Right renal cortex interstitium (tissue), 3 donors: ENCODE results near the gene KLHL25. TPM values are rescaled to one million over a fixed set of nuclear protein-coding genes. Genes with fewer than 3 reads are reported as not detected.
"Not testable (repeated sequence)": the region's sequence is repeated elsewhere in the genome, so short reads cannot be mapped to it uniquely, and the experiment has no call there.

Source experiments
- DNase-seq, 3 donors: peaks; one replicate each; pipeline ENCODE4 v3.0.0-alpha.2; 2013; ENCODE audit warnings: low read depth in 3 of 3, low spot score in 2 of 3
- polyA plus RNA-seq, 3 donors: library from polyadenylated mRNA; unstranded; fragments of 120-200 nt; gene quantifications; one replicate each; pipeline ENCODE4 v1.2.1, GENCODE V29; 2013; ENCODE audit not compliant: insufficient read length in 3 of 3

The KLHL25 gene
- 10 to 100 TPM in 1 of 3 donors, 1 to 10 TPM in 2; 9.2 to 10.9 (median 9.5) TPM for polyA plus RNA-seq

GRCh38 chr15:85794598-85795336 is at the start of gene KLHL25:
Gene KLHL25 (minus strand): TSS chr15:85794925. CDS start chr15:85769810, 25,115 bp downstream.
- peak; percentile 74 to 89 (median 81) for DNase-seq

- DNase-seq = no peak
Observed at GRCh38 chr15:85840802-85841152, 46.1 kb upstream of the KLHL25 start.

DNA sequence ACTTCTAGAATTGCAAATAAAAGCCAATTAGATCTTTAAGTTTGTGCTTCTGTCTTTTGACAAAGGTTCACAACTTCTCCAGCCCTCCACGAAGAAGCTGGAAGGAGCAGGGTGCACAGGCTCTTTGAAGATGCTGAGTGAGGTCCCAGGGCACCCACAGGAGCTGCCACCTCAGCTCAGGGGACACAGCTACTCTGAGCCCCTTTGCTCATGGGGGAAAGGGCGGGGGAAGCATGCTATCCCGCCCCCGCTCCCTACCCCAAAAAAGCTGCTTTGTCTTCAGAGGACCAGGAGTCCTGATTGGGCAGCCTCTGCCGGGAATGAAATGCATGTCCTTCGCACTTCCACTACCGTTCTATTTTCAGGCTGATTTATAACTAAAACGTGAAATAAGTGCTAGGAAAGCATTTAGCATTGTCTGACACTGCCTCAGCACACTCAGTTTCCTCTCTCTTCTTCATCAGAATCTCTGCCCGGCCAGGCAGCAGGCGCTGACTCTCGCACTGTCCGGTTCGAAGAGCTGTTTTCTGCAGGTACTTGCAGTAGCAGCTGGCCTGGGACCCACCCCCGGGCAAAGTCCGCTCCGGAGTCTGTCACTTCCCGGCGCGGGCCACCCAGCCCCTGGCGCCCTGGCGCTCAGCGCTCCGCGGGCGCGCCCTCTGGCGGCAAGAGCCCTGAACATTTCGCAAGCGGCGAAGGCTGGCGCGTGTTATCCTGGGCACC is 45.5 kb upstream of the KLHL25 start:
- DNase-seq = peak; percentile 56 to 72 (median 69)

DNA sequence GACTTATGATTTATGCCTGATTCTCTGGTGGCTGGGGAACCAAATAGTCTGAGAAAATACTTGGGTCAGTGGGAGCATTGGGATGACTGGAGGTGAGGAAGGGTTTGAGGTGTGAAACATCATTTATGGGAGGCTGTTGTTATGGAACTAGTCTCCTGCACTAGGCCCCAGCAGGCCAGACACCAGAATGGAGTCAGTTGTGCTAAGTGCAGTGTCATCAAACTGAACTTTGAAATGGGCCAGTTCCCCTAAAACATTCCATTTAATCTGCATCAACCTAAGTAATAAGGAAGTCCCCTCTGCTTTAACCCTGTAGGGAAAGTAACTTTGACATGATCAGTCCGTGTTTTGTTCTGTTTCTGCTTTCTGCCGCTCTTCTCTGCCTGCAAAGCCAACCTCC is 44.9 kb upstream of the KLHL25 start:
- no peak for DNase-seq

- DNase-seq = no peak
Observed at GRCh38 chr15:85838655-85839054, 43.9 kb upstream of the KLHL25 start.

- no peak for DNase-seq
Observed at GRCh38 chr15:85837881-85838280, 43.2 kb upstream of the KLHL25 start.

DNA sequence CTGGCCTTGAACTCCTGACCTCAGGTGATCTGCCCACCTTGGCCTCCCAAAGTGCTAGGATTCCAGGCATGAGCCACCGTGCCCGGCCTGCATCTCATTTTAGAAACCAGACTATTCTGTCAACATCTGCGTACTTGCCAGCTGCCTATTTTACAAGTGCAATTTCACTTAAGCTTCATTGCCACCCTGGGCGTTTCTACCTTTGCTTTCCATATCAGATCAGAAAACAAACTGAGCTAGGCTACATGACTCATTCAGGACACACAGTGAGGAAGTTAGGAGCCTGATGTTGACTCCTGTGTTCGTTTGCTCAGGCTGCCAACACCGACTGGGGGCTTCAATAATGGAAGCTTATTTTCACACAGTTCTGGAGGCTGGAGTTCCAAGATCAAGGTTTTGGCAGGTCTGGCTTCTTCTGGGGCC is 42.3 kb upstream of the KLHL25 start:
- no peak for DNase-seq

DNA sequence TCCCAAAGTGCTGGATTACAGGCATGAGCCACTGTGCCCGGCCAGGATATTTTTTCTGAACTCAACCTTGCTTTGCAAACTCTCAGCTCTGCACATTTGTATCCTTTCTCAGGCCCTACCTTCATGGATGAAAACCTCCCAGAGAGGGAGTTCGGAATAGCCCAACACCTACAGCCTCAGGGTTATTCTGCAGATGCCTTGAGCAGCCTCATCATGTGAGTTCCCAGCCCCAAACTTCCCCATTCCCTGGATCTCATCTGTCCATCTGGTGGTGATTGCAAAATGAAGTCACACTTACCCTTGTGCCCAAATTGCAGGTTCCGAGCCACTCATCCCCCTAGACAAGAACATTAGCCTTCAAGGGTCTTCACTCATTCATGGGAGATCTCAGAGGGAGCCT is 39.9 kb upstream of the KLHL25 start:
- no peak for DNase-seq

GRCh38 chr15:85832394-85832793 is 37.7 kb upstream of the KLHL25 start:
- DNase-seq = no peak

DNA sequence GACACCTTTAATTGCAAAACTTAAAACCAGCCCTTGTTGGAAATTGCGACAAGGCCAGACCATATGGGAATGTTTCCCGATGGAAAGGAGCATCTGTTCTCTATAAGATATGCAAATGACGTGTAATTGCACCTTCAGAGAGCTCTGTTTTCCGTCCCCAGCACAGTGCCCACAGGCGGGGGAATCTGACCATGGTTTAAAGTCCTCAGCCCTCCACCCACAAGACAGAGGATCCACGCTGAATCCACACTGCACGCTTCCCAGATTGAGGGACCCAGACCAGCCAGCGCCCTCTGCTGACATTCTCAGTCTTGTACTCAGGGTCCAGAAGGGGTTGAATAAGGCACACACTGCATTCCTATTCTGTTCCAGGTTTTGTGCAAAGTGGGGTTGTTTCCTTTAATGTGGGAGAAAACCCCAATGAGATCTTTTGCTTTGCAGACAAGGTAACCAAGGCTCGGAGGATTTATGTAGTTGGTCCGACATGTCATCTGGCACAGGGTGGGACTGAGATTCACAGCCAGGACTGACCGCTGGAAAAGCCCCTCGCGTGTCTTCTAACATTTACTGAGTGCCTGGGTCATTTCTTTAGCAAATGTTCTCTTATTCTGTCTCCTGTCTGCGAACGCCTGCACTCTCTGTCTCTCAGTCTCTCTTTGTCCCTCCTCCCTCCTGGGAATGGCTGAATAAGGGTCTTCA is 36.8 kb upstream of the KLHL25 start:
- peak in 2 of 3 donors; percentile 21 to 46 for DNase-seq

GRCh38 chr15:85829754-85830153 is 35.0 kb upstream of the KLHL25 start:
- DNase-seq = not testable (repeated sequence)

GRCh38 chr15:85828874-85829273 is 34.1 kb upstream of the KLHL25 start:
- DNase-seq = no peak

DNA sequence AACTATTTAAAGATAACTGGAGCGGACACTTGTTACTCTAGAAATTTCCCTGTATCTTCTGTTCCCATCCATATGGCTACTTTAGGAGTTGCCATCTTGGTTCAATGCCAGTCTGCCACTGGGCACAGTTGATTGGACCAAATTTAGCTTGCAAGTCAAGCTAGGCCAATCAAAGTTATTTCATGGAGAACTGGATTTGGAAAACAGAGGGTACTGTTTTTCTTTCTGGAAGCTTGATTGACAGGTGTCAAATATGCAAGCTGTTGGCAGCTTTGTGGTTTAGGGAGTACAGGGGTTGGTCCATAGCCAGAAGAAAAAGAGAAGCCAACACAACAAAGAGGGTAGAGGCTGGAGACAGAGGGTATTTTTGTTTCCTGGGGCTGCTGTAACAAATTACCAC is 33.4 kb upstream of the KLHL25 start:
- no peak for DNase-seq

GRCh38 chr15:85826756-85827515 is 32.2 kb upstream of the KLHL25 start:
- no peak for DNase-seq

DNA sequence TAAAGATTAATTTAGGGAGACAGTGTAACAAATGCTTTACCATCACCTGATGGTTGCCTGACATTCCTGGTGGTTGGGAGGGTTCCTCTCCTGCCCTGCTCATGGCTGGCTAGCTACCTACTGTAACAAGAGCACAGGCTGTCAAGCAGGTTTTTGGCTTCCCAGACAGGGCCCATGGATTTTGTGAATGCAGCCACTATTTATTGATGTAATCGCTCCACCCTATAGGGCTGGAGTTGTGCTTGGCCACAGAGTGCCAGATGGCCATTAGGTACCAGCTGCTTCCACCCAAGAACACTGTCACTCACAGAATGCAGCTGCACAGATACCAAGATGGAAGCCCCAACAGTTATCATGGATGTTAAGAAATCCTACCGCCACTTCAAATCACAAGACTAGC is 31.0 kb upstream of the KLHL25 start:
- DNase-seq = no peak

DNA sequence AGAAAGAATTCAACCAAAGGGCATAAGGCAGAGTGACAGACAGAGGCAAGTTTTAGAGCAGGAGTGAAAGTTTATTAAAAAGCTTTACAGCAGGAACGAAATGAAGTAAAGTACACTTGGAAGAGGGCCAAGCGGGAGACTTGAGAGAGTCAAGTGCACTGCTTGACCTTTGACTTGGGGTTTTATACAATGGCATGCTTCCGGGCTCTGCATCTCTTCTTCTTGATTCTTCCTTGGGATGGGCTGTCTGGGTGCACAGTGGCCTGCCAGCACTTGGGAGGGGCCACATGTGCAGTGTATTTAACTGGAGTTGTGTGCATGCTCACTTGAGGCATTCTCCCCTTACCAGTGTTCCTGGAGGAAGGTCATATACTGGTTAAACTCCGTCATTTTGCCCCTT is 30.4 kb upstream of the KLHL25 start:
- DNase-seq = no peak

DNA sequence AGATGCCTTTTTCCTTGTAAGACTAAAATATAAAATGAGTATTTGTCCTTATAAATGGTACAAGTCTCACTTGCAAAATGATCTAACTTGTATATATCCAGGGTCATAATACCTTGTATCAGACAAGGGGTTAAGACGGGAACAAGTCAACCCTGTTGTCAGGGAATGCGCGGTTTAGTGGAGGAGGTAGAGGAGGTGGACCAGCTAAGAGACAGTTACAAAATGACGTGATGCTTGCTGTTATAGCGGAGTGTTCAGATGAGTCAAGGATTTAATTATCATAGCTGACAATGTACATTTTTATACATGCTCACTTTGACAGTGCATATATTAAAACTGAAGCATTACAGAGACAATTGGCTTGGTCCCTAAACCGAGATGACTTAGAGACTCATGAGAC is 26.8 kb upstream of the KLHL25 start:
- no peak for DNase-seq

DNA sequence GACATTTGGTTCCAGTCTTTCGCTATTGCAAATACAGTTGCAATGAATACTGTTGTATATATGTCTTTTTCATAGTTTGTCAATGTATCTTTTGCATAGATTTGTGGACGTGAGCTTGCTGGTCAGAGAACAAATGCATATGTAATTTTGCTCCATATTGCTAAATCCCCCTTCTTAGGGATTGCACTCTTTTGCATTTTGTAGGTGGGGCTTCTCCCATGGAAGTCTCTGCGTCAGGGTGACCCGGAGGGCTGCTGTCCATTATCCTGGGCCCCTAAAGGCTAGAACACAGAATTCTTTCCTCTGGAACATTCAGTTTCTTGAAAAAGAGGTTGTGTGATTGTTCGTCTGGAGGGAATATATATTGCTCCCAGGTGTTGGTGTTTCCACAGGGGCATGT is 25.2 kb upstream of the KLHL25 start:
- DNase-seq = no peak

DNA sequence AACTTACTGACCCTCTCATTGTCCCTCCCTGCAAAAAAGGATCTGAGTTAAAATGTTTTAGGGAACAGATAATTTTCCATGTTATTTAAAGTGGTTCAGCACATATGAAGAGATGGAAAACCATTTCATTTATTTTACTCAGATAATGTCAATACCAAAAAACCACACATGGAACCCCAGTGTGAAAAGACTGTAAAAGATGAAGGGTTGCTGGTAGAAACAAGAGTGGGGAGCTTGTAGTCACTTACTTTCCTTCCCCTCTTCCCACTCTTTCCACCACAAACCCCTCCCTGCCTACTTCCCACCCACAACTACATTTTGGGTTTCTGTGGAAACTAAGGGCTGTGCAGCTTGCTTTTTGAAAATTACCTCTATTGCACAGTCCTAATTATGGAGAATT is 18.5 kb upstream of the KLHL25 start:
- no peak for DNase-seq

GRCh38 chr15:85810075-85810474 is 15.3 kb upstream of the KLHL25 start:
- DNase-seq = no peak

- no peak for DNase-seq
Observed at GRCh38 chr15:85805420-85805819, 10.7 kb upstream of the KLHL25 start.
